Measurements from ENCODE around the gene DYNLT4. TPM values are rescaled to one million over a fixed set of nuclear protein-coding genes. Genes with fewer than 3 reads are reported as not detected.
"Not testable (repeated sequence)": the region's sequence is repeated elsewhere in the genome, so short reads cannot be mapped to it uniquely, and the experiment has no call there.

The DYNLT4 gene
- total and polyA plus RNA-seq, 2 experiments from 2014 or later = 0.59 TPM; not detected in 1

- H3K27ac ChIP-seq = peak overlapping the region; percentile 100; the same call in 1 of the 2 replicates
- peaks cover 22% of the 10 kb centered on the region; the same call in 1 of the 2 replicates for H3K4me1 ChIP-seq (ENCODE audit: insufficient read depth)
- peak overlapping the region; percentile 85 for H2AFZ ChIP-seq
- TF ChIP-seq EZH2phosphoT487 (IDR thresholded peaks at IDR 0.05; ENCODE audit: insufficient read depth, low read depth) (no peak), EZH2 (IDR thresholded peaks at IDR 0.05; ENCODE audit: insufficient read depth, poor library complexity, severe bottlenecking) (no peak)
- H3K9me3 ChIP-seq (ENCODE audit: low read depth) = no peaks in the 10 kb centered on the region
- H3K9ac ChIP-seq = peak overlapping the region; percentile 98
- H3K4me2 ChIP-seq (ENCODE audit: unreplicated experiment) = no peak overlapping the region
- H3K9me2 ChIP-seq (ENCODE audit: insufficient read depth) = no peaks in the 10 kb centered on the region
- no peak for DNase-seq
- no peaks in the 10 kb centered on the region for H4K20me1 ChIP-seq (ENCODE audit: insufficient read depth)
- in situ Hi-C loops (cut with MboI) = no loop called here
- peaks cover 7% of the 10 kb centered on the region; the same call in 1 of the 2 replicates for H3K36me3 ChIP-seq (ENCODE audit: low read depth)
- H3K4me3 ChIP-seq = no peak overlapping the region
- H3K27me3 ChIP-seq (replicated peaks; ENCODE audit: insufficient read depth) = no peaks in the 10 kb centered on the region
- 86 to 87% methylated on average over 10 of the region's 10 CpGs for WGBS, 2 experiments (ENCODE audit: low coverage in 1 of 2, low lambda C conversion rate in 2 of 2, missing lambda C conversion rate in 2 of 2)
- peaks cover 35% of the 10 kb centered on the region for H3K79me2 ChIP-seq (ENCODE audit: insufficient read depth)
- peaks cover 18% of the 10 kb centered on the region for H3F3A ChIP-seq (ENCODE audit: insufficient read depth)
Measured at GRCh38 chr1:44798481-44799365, 8.4 kb downstream of the DYNLT4 start.

DNA sequence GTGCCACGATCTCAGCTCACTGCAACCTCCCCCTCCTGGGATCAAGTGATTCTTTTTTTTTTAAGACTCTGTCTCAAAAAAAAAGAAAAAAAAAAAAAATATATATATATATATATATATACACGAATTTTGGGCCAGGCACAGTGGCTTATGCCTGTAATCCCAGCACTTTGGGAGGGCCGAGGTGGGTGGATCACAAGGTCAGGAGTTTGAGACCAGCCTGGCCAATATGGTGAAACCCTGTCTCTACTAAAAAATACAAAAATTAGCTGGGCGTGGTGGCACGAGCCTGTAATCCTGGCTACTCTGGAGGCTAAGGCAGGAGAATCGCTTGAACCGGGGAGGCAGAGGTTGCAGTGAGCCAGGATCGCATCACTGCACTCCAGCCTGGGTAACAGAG lies 9.3 kb downstream of the DYNLT4 start:
- DNase-seq; H3K9me2 ChIP-seq (ENCODE audit: insufficient read depth); H4K20me1 ChIP-seq (ENCODE audit: insufficient read depth); H3K27ac ChIP-seq; H3K9me3 ChIP-seq (ENCODE audit: low read depth); H3K9ac ChIP-seq; H3K4me3 ChIP-seq; in situ Hi-C loops (cut with MboI); H3K4me2 ChIP-seq (ENCODE audit: unreplicated experiment); H3K36me3 ChIP-seq (ENCODE audit: low read depth); H3K27me3 ChIP-seq (replicated peaks; ENCODE audit: insufficient read depth): not testable (repeated sequence)
- Histone ChIP-seq H3K79me2 (ENCODE audit: insufficient read depth) (peaks cover 27% of the 10 kb centered on the region), H3F3A (ENCODE audit: insufficient read depth) (peaks cover 11% of the 10 kb centered on the region), H2AFZ (0 out of 2 replicates have a peak overlapping the region, but pooled peaks have one; percentile 85), H3K4me1 (ENCODE audit: insufficient read depth) (peaks cover 14% of the 10 kb centered on the region; the same call in 1 of the 2 replicates)
- 75 to 77% methylated on average over 8 of the region's 8 CpGs for WGBS, 2 experiments (ENCODE audit: low coverage in 1 of 2, low lambda C conversion rate in 2 of 2, missing lambda C conversion rate in 2 of 2)

DNA sequence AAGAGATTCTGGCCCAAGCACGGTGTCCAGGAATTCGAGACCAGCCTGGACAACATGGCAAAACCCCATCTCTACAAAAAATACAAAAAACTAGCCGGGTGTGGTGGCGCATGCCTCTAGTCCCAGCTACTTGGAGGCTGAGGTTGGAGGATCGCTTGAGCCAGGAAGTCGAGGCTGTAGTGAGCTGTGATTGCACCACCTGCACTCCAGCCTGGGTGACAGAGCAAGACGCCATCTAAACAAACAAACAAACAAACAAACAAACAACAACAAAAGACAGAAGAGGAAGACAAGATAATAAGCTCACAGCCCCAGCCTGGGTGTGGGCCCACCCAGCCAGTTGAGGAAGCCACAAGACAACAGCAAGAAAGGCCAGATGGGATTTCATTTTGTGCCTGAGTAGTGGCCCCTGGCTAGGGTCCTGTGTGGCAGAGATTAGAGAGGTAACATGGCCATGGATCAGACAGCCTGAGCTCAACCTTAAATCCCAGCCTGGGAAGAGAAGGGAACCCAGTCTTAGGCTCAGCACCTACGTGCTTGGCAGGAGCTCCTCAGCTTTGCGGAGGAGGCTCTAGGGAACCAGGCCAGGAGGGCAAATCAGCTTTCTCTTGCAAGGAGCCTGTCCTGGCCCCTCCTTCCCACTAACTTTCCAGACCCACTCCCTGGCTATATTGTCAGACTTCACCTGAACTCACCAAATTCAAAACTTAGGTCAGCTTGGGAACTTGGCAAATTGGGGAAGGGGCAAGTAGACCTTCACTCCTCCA lies 14.2 kb downstream of the DYNLT4 start:
- no peak for DNase-seq
- WGBS, 2 experiments (ENCODE audit: low coverage in 1 of 2, low lambda C conversion rate in 2 of 2, missing lambda C conversion rate in 2 of 2) = 84 to 87% methylated on average over 9 of the region's 9 CpGs

DNA sequence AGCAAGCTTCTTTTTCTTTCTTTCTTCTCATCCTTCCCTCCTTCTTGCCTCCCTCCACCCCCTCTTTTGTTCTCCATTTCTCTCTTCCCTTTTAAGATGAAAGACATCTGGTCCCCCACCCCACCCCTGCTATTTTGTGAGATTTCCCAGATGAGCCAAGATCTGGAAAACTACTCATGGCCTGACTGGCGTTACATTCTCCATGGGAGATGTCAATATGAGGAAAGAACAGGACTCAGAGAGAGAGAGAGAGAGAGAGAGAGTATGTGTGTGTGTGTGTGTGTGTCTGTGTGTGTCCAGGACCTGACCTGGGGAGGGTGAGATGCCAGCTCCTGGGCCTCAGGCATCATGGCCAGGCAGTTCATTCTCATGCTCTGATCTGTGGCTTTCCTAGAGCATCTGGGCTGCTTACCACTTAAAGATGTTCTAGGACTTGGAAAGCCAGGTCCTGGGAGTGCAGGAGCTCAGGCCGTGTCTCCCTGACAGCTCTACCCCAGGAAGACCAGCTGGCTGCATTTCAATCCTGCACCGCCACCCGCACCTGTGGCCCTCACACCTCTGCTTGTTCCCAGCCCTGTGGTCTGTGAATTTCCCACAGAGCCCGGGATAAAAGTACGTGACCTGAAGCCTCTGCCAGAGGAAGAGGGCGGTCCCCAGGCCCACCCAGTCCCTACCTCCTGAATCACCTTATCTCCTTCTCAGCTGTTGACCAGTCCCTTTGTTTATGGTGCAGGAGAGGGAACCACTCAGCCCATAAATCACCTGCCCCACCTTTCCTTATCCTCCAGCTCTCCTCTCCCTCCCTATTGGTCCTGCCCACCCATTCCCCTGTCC lies 16.0 kb downstream of the DYNLT4 start:
- H3K79me2 ChIP-seq (ENCODE audit: insufficient read depth) = no peaks in the 10 kb centered on the region
- no peak overlapping the region for H3K4me3 ChIP-seq
- no peaks in the 10 kb centered on the region for H3K9me2 ChIP-seq (ENCODE audit: insufficient read depth)
- H4K20me1 ChIP-seq (ENCODE audit: insufficient read depth) = no peaks in the 10 kb centered on the region
- H3K9me3 ChIP-seq (ENCODE audit: low read depth) = no peaks in the 10 kb centered on the region
- no peak overlapping the region for H3K4me2 ChIP-seq (ENCODE audit: unreplicated experiment)
- H3F3A ChIP-seq (ENCODE audit: insufficient read depth) = no peaks in the 10 kb centered on the region
- H3K9ac ChIP-seq = no peak overlapping the region
- WGBS, 2 experiments (ENCODE audit: low coverage in 1 of 2, low lambda C conversion rate in 2 of 2, missing lambda C conversion rate in 2 of 2) = 58% methylated on average over 7 of the region's 7 CpGs
- H3K36me3 ChIP-seq (ENCODE audit: low read depth) = no peaks in the 10 kb centered on the region
- H3K4me1 ChIP-seq (ENCODE audit: insufficient read depth) = no peaks in the 10 kb centered on the region
- no peaks in the 10 kb centered on the region for H3K27me3 ChIP-seq (replicated peaks; ENCODE audit: insufficient read depth)
- TF ChIP-seq EZH2 (IDR thresholded peaks at IDR 0.05; ENCODE audit: insufficient read depth, poor library complexity, severe bottlenecking) (no peak), EZH2phosphoT487 (IDR thresholded peaks at IDR 0.05; ENCODE audit: insufficient read depth, low read depth) (no peak)
- DNase-seq = no peak
- no peak overlapping the region for H2AFZ ChIP-seq
- in situ Hi-C loops (cut with MboI) = no loop called here
- H3K27ac ChIP-seq = no peak overlapping the region

More for the DNA sequence above, 14.2 kb downstream of the DYNLT4 start:
- no peak overlapping the region for H3K27ac ChIP-seq
- in situ Hi-C loops (cut with MboI) = no loop called here
- no peaks in the 10 kb centered on the region for H3F3A ChIP-seq (ENCODE audit: insufficient read depth)
- H3K4me1 ChIP-seq (ENCODE audit: insufficient read depth) = no peaks in the 10 kb centered on the region
- H3K36me3 ChIP-seq (ENCODE audit: low read depth) = no peaks in the 10 kb centered on the region
- no peaks in the 10 kb centered on the region for H3K9me2 ChIP-seq (ENCODE audit: insufficient read depth)
- H4K20me1 ChIP-seq (ENCODE audit: insufficient read depth) = no peaks in the 10 kb centered on the region
- no peak overlapping the region for H2AFZ ChIP-seq
- TF ChIP-seq EZH2 (IDR thresholded peaks at IDR 0.05; ENCODE audit: insufficient read depth, poor library complexity, severe bottlenecking) = no peak
- TF ChIP-seq EZH2phosphoT487 (IDR thresholded peaks at IDR 0.05; ENCODE audit: insufficient read depth, low read depth) = no peak
- no peaks in the 10 kb centered on the region for H3K9me3 ChIP-seq (ENCODE audit: low read depth)
- H3K4me3 ChIP-seq = no peak overlapping the region
- H3K27me3 ChIP-seq (replicated peaks; ENCODE audit: insufficient read depth) = no peaks in the 10 kb centered on the region
- H3K9ac ChIP-seq = no peak overlapping the region
- no peak overlapping the region for H3K4me2 ChIP-seq (ENCODE audit: unreplicated experiment)
- H3K79me2 ChIP-seq (ENCODE audit: insufficient read depth) = no peaks in the 10 kb centered on the region

Data from GM23248 (cell line).